GM21576 (cell line): ENCODE data around the gene CNGB1.
"Not testable (repeated sequence)": the region's sequence is repeated elsewhere in the genome, so short reads cannot be mapped to it uniquely, and the experiment has no call there.

ENCODE experiments used
- ATAC-seq: cut with Tn5 transposase; IDR thresholded peaks from one replicate; pipeline ENCODE4 v1.9.1; 2021; ENCODE audit warnings: mild to moderate bottlenecking, moderate library complexity; ENCODE audit not compliant: unreplicated experiment

The CNGB1 gene

DNA sequence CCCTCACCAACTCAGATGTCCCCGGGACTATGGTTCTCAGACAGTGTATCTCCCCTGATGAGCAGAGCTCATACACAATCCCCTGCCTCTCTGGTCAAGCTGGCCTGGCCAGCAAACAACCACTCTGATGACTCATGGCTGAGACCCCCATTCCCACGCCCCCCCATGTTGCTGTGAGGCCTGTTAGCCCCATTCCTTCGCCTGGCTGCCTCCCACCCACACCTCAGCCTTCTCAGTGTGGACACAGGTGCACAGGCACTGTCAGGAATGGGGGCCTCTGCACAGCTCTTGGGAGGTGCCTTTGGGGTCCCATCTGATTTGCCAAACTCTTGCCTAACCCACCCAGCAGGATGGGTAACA, 80.2 kb downstream of the CNGB1 start:
- no peak for ATAC-seq

DNA sequence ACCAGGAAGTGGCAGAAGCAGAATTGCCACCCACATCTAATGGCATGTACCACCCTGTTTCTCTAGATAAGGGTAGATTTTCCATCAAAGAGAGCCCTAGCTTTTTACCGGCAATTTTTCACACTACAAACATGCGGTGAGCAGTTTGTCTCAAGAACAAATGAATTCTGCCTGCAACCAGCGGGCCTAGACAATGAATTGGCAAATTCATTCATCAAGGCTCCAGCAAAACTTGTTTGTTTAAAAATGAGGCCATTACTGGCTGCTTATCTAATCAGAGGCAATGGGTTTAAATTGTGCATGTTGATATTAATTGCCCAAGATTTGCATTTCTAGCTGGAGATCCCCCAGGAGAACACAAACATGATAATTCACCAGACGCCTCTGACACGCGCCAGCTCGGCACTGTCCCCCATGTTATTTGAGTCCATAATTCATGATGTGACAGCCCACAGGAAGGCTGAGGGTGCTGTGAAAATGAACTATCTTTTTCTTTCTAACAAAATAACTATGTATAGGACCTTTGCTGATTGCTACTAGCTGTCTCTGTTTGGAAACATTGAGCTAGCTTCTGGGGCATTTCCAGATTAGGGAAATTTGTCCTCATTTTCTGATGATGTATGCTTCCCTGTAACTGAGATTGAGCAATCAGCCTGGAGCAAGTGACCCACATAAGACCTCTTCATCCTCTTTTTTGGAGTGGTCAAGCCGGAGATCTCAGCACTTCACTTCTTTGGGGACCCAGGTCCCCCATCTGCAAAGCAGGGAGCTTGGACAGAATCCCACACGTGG, 80.8 kb downstream of the CNGB1 start:
- no peak for ATAC-seq

GRCh38 chr16:57889522-57889921, 81.4 kb downstream of the CNGB1 start:
- ATAC-seq: no peak

- ATAC-seq: no peak
Measured at GRCh38 chr16:57889111-57889510, 81.8 kb downstream of the CNGB1 start.

- no peak for ATAC-seq
Measured at GRCh38 chr16:57888128-57888527, 82.8 kb downstream of the CNGB1 start.

- no peak for ATAC-seq
Measured at GRCh38 chr16:57887711-57888110, 83.2 kb downstream of the CNGB1 start.

- no peak for ATAC-seq
Measured at GRCh38 chr16:57886427-57886826, 84.5 kb downstream of the CNGB1 start.

- ATAC-seq: no peak
Measured at GRCh38 chr16:57884655-57885133, 86.2 kb downstream of the CNGB1 start.

DNA sequence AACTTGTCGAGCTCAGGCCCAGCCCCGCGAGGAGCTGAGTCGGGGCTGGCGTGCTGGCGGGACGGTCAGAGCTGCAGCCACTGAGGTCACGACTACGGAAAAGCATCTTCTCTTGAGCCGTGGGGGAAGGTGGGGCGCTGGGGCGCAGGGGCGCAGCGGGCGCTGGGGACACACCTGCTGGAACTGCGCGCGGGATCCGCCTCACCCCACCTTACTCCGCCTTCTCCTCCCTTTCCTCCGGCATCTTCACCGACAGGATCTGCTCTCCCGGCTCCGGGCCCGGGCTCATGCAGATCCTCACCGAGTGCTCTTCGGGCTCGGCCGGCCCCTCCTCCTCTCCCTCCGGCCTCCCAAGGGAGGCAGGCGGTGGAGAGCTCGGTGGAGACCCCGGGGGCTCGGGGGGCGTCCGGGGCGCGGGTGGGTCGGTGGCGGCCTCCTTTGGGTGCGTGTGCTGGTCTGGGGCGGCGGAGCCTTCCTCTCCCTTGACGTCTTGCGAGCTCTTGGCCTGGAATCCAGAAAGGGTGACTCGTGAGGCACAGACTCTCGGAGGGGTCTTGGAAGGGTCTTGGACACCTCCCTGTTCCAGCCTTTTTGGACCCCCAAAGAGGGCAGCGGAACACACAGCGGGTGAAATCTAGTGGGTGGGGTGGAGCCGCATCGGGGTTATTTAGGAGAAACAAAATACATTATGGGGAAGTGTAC, 86.8 kb downstream of the CNGB1 start:
- no peak for ATAC-seq

- ATAC-seq: no peak
Measured at GRCh38 chr16:57883480-57883879, 87.4 kb downstream of the CNGB1 start.

GRCh38 chr16:57882792-57883191, 88.1 kb downstream of the CNGB1 start:
- no peak for ATAC-seq

- ATAC-seq: no peak
Measured at GRCh38 chr16:57882206-57882605, 88.7 kb downstream of the CNGB1 start.

- ATAC-seq: no peak
Measured at GRCh38 chr16:57878586-57878985, 92.3 kb downstream of the CNGB1 start.

DNA sequence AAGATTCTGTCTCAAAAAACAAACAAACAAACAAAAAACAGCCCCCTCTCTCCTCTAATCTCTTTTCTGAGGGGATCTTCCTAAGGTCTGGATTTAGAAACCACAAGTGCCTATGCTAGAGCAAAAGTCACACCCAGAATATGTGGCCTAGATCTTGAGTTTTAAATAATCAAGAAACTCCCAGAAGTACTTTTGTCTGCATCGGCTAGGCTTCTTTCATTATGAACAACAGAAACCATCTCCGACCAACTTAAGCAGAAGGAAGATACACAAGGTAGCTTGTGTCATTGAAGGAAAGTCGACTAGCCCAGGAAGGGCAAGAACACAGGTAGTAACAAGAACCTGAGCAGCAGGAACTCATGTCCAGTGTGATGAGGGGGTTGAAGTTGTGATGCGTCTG, 94.7 kb downstream of the CNGB1 start:
- ATAC-seq: no peak

DNA sequence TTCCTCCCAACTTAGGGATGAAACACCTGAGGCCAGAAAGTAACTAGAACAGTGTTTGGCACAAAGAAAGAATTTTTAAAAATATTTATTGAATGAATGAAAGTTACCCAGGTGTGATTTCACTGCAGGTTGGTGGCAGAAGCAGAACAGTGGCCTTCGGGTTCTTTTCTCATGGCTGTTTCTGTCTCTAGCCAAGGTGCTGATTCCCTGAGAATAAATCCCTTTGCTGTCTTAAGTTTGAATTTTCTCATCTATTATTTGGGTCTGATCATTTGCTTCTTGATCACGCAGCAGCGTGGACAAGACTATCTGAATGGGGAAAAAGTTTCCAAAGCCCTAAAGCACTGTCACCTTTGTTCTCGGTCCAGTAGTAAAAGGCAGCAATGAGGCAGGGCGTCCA, 95.6 kb downstream of the CNGB1 start:
- ATAC-seq: no peak

DNA sequence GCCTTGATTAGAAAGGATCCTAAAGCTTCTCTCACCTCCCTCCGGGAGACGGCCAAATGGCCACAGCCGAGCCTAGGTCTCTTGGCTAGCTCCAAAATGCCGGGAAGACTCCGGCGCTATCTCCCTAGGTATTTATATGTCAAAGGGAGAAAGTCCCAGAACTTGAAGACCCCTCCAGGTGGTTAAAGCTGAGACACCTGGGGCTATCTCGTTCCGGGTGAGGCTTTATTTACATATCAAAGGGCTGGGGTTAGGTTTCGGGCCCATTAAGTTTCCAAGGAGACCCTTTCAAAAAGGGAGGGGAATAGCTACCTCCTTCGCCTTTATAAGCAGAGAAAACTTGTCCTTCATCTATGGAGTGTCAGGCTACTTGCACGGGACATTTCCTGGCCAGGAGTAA, 97.7 kb downstream of the CNGB1 start:
- no peak for ATAC-seq

DNA sequence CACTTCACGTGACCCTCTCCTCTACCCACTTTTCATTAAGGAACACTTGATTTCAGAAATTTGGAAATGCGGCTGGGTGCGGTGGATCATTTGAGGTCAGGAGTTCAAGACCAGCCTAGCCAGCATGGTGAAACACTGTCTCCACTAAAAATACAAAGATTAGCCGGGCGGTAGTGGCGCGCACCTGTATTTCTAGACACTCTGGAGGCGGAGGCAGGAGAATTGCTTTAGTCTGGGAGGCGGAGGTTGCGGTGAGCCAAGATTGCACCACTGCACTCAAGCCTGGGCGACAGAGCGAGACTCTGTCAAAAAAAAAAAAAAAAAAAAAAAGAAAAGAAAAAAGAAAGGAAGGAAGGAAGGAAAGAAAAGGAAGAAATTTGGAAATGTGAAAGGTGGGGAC, 98.2 kb downstream of the CNGB1 start:
- not testable (repeated sequence) for ATAC-seq

GRCh38 chr16:57871456-57871855, 99.5 kb downstream of the CNGB1 start:
- no peak for ATAC-seq

- ATAC-seq: no peak
Measured at GRCh38 chr16:57870753-57871454, 100.0 kb downstream of the CNGB1 start.

DNA sequence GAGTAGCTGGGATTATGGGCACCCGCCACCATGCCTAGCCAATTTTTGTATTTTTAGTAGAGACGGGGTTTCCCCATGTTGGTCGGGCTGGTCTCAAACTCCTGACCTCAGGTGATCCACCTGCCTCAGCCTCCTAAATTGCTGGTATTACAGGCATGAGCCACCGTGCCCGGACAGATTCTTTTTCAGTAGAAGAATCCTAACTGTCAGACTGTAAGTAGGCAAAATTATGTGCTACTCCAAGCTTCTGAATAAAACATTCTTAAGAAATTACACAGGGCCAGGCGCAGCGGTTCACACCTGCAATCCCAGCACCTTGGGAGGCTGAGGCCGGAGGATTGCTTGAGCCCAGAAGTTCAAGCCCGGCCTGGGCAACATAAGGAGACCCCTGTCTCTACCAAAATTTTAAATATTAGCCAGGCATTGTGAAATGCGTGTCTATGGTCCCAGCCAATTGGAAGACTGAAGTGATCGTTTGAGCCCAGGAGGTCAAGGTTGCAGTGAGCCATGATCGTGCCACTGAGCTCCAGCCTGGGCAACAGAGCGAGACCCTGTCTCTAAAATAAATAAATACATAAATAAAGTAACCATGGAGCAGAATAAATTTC, 101.9 kb downstream of the CNGB1 start:
- no peak for ATAC-seq

GRCh38 chr16:57867000-57867561, 103.8 kb downstream of the CNGB1 start:
- no peak for ATAC-seq
